SJSA1 (cell line): Measurements from ENCODE around the gene SLC16A4. TPM values are rescaled to one million over a fixed set of nuclear protein-coding genes. Genes with fewer than 3 reads are reported as not detected.
"Not testable (repeated sequence)": the region's sequence is repeated elsewhere in the genome, so short reads cannot be mapped to it uniquely, and the experiment has no call there.

Source experiments
- DNase-seq, 2 experiments: peaks; one replicate each; pipeline ENCODE4 v3.0.0-alpha.2; 2015 to 2020; ENCODE audit warnings: low spot score in 2 of 2, low read depth in 1 of 2
- H3K27ac ChIP-seq: fragments of 250-450 bp; sonication (Bioruptor Pico); 2 replicates; pipeline ENCODE4 v1.5.1; 2020; ENCODE audit warnings: mild to moderate bottlenecking, moderate library complexity
- H3K27me3 ChIP-seq: fragments of 250-450 bp; sonication (Bioruptor Pico); replicated peaks from 2 replicates; pipeline ENCODE4 v1.5.1; 2020; ENCODE audit warnings: mild to moderate bottlenecking, moderate library complexity
- H3K36me3 ChIP-seq: fragments of 250-450 bp; sonication (Bioruptor Pico); 2 replicates; pipeline ENCODE4 v1.5.1; 2020; ENCODE audit warnings: mild to moderate bottlenecking
- H3K4me1 ChIP-seq: fragments of 250-450 bp; sonication (Bioruptor Pico); replicated peaks from 2 replicates; pipeline ENCODE4 v1.6.1; 2021; ENCODE audit warnings: mild to moderate bottlenecking
- H3K4me3 ChIP-seq: fragments of 250-450 bp; sonication (Bioruptor Pico); 2 replicates; pipeline ENCODE4 v1.5.1; 2020; ENCODE audit warnings: mild to moderate bottlenecking
- H3K9me3 ChIP-seq: fragments of 250-450 bp; sonication (Bioruptor Pico); replicated peaks from 2 replicates; pipeline ENCODE4 v1.5.1; 2020; ENCODE audit warnings: mild to moderate bottlenecking
- total RNA-seq: library from RNA; depleted of rRNA; stranded (reverse); fragments of >200 nt; shearing (Covaris generic); gene quantifications from 2 replicates; pipeline ENCODE4 v1.2.3, GENCODE V29; 2014

SLC16A4 gene
- total RNA-seq, 1 experiment from 2014 or later, result 17.4 TPM

GRCh38 chr1:110403805-110404204 is 13.0 kb upstream of the SLC16A4 start:
- DNase-seq, result no peak

GRCh38 chr1:110396259-110396958 is 5.6 kb upstream of the SLC16A4 start:
- not testable (repeated sequence) for H3K27ac ChIP-seq, H3K9me3 ChIP-seq, H3K27me3 ChIP-seq, DNase-seq, H3K4me3 ChIP-seq
- H3K36me3 ChIP-seq, result peaks cover 23% of the 10 kb centered on the region
- H3K4me1 ChIP-seq, result peaks cover 37% of the 10 kb centered on the region

More at GRCh38 chr1:110403805-110404204, 13.0 kb upstream of the SLC16A4 start:
- Histone ChIP-seq H3K4me3 (no peak overlapping the region), H3K4me1 (peaks cover 7% of the 10 kb centered on the region; the same call in 1 of the 2 replicates), H3K36me3 (peaks cover 70% of the 10 kb centered on the region), H3K27me3 (no peaks in the 10 kb centered on the region), H3K27ac (no peak overlapping the region), H3K9me3 (no peaks in the 10 kb centered on the region)

- H3K4me3 ChIP-seq, result no peak overlapping the region
These were observed 3.6 kb upstream of the SLC16A4 start for GRCh38 chr1:110394493-110394820.

GRCh38 chr1:110393691-110394492 is 3.1 kb upstream of the SLC16A4 start:
- peaks cover 59% of the 10 kb centered on the region for H3K4me1 ChIP-seq
- peak overlapping the region; percentile 66 for H3K27ac ChIP-seq
- H3K9me3 ChIP-seq, result no peaks in the 10 kb centered on the region
- H3K27me3 ChIP-seq, result no peaks in the 10 kb centered on the region
- no peak overlapping the region for H3K4me3 ChIP-seq
- H3K36me3 ChIP-seq, result 0 out of 2 replicates have a peak, but pooled peaks cover 4% of the 10 kb centered on the region
- DNase-seq, result peak; percentile 61 to 90

More at GRCh38 chr1:110394493-110394820, 3.6 kb upstream of the SLC16A4 start:
- H3K9me3 ChIP-seq, result no peaks in the 10 kb centered on the region
- peaks cover 5% of the 10 kb centered on the region; the same call in 1 of the 2 replicates for H3K36me3 ChIP-seq
- H3K4me1 ChIP-seq, result peaks cover 57% of the 10 kb centered on the region
- H3K27me3 ChIP-seq, result no peaks in the 10 kb centered on the region
- H3K27ac ChIP-seq, result peak overlapping the region; percentile 66
- DNase-seq, result no peak

GRCh38 chr1:110393286-110393685 is 2.5 kb upstream of the SLC16A4 start:
- DNase-seq, result no peak
- Histone ChIP-seq H3K4me3 (no peak overlapping the region), H3K4me1 (peaks cover 59% of the 10 kb centered on the region), H3K36me3 (0 out of 2 replicates have a peak, but pooled peaks cover 4% of the 10 kb centered on the region), H3K27ac (peak overlapping the region; percentile 66), H3K9me3 (no peaks in the 10 kb centered on the region), H3K27me3 (no peaks in the 10 kb centered on the region)

- no peaks in the 10 kb centered on the region for H3K9me3 ChIP-seq
- no peaks in the 10 kb centered on the region; the same call in 1 of the 2 replicates for H3K36me3 ChIP-seq
- H3K4me3 ChIP-seq, result peak overlapping the region; percentile 19
- DNase-seq, result peak; percentile 63 to 80
- H3K27ac ChIP-seq, result peak overlapping the region; percentile 70
- H3K27me3 ChIP-seq, result no peaks in the 10 kb centered on the region
- peaks cover 58% of the 10 kb centered on the region for H3K4me1 ChIP-seq
These were observed 730 bp downstream of the SLC16A4 start for GRCh38 chr1:110390096-110390495.

GRCh38 chr1:110387048-110387754 is 3.6 kb downstream of the SLC16A4 start:
- DNase-seq, result no peak
- H3K4me3 ChIP-seq, result no peak overlapping the region
- H3K27ac ChIP-seq, result no peak overlapping the region
- peaks cover 14% of the 10 kb centered on the region for H3K36me3 ChIP-seq
- H3K27me3 ChIP-seq, result no peaks in the 10 kb centered on the region
- H3K9me3 ChIP-seq, result no peaks in the 10 kb centered on the region
- peaks cover 33% of the 10 kb centered on the region for H3K4me1 ChIP-seq

- H3K36me3 ChIP-seq, result peaks cover 23% of the 10 kb centered on the region
- H3K4me1 ChIP-seq, result peaks cover 14% of the 10 kb centered on the region
- H3K4me3 ChIP-seq, result no peak overlapping the region
- no peaks in the 10 kb centered on the region for H3K9me3 ChIP-seq
- H3K27ac ChIP-seq, result no peak overlapping the region
- DNase-seq, result no peak
- no peaks in the 10 kb centered on the region for H3K27me3 ChIP-seq
These were observed 5.5 kb downstream of the SLC16A4 start for GRCh38 chr1:110385369-110385768.

- H3K4me1 ChIP-seq, result peaks cover 8% of the 10 kb centered on the region
- H3K36me3 ChIP-seq, result peaks cover 23% of the 10 kb centered on the region
- H3K9me3 ChIP-seq, result no peaks in the 10 kb centered on the region
- H3K27ac ChIP-seq, result no peak overlapping the region
- DNase-seq, result no peak
- H3K27me3 ChIP-seq, result no peaks in the 10 kb centered on the region
- H3K4me3 ChIP-seq, result no peak overlapping the region
These were observed 6.1 kb downstream of the SLC16A4 start for GRCh38 chr1:110384581-110385321.

GRCh38 chr1:110383251-110383990 is 7.4 kb downstream of the SLC16A4 start:
- no peaks in the 10 kb centered on the region for H3K9me3 ChIP-seq
- H3K27ac ChIP-seq, result no peak overlapping the region
- no peak overlapping the region for H3K4me3 ChIP-seq
- no peak for DNase-seq
- H3K36me3 ChIP-seq, result peaks cover 30% of the 10 kb centered on the region
- H3K4me1 ChIP-seq, result 0 out of 2 replicates have a peak, but pooled peaks cover 3% of the 10 kb centered on the region
- no peaks in the 10 kb centered on the region for H3K27me3 ChIP-seq

- H3K9me3 ChIP-seq, result no peaks in the 10 kb centered on the region
- H3K4me3 ChIP-seq, result no peak overlapping the region
- peaks cover 47% of the 10 kb centered on the region for H3K36me3 ChIP-seq
- no peak overlapping the region for H3K27ac ChIP-seq
- no peak for DNase-seq
- 0 out of 2 replicates have a peak, but pooled peaks cover 3% of the 10 kb centered on the region for H3K4me1 ChIP-seq
- no peaks in the 10 kb centered on the region for H3K27me3 ChIP-seq
These were observed 10.0 kb downstream of the SLC16A4 start for GRCh38 chr1:110380672-110381283.

- Histone ChIP-seq H3K4me3 (no peak overlapping the region), H3K27me3 (no peaks in the 10 kb centered on the region), H3K4me1 (no peaks in the 10 kb centered on the region), H3K36me3 (peaks cover 72% of the 10 kb centered on the region), H3K9me3 (no peaks in the 10 kb centered on the region), H3K27ac (no peak overlapping the region)
- no peak for DNase-seq
These were observed 15.3 kb downstream of the SLC16A4 start for GRCh38 chr1:110375490-110375889.
